Measurements from ENCODE around the gene GSTO1.
A peak's percentile ranks its signal among the peaks of the same experiment; 100 is the strongest.

The GSTO1 gene

DNA sequence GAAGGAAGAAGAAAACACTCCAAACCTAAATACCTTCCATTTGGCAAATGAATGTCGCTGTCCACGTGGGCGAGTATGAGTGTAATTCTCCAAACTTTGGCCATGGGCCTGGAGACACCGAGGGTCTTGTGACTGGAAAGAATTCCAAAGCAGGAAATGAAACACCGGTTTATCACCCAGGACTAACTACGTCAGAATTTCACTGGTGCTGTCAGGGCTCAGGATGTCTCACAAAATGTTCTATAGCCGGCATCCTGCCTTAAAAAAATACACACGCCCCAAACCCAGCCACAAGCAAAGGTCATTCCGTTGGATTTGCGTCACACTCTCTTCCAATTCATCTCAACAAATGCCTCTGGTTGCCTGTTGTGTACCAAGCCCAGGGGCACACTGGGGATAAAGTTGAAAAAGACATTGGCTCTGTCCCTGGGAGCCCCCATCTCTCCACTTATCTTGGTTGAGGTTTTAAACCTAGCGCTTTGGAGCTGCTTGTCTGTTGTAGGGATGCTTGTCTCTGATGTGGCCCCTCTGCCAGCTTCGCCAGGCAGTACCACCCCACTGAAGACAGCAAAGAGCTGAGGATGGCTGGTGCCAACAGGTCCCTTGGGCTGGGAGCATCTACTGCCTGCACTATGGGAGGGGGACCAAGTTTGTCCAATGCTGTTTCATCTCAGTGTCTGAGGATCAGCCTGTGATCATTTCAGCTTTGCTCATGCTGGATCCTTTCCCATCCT is 45.5 kb downstream of the GSTO1 start:
- Mint-ChIP-seq H3K36me3 (ENCODE audit: low read depth) (peaks cover 13% of the 10 kb centered on the region), H3K4me3 (no peak overlapping the region), H3K9me3 (peaks cover 8% of the 10 kb centered on the region), H3K27me3 (no peaks in the 10 kb centered on the region), H3K27ac (peak overlapping the region; percentile 59), H3K4me1 (ENCODE audit: low read depth) (peaks cover 56% of the 10 kb centered on the region)

DNA sequence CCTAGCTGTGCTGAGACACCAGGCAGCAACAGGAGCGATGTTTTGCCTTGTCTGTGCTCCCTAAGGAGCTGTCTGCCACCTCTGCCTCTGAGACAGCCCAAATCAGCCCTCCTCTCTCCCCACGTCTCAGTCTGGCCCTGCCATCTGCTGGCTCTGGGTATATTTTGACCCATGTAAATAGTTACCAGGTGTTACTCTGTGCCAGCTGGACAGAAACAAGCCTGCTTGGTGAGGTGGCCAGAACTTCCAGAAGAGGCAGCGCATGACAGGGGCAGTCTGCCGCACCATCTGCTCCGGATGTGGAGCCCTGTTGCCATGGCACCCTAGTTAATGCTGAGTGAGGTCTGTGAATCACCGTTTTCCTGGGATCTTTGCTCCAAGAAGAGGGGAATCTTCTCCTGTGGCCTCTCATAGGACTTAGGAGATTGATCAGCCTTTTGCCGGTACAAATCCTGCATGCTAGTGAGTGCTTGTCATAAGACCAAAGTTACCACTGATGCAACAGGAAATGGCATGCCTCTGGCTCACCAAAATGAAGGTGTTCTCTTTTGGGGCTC is 46.1 kb downstream of the GSTO1 start:
- H3K4me1 Mint-ChIP-seq (ENCODE audit: low read depth), result peaks cover 61% of the 10 kb centered on the region
- H3K36me3 Mint-ChIP-seq (ENCODE audit: low read depth), result peaks cover 13% of the 10 kb centered on the region
- H3K9me3 Mint-ChIP-seq, result peaks cover 8% of the 10 kb centered on the region
- peak overlapping the region; percentile 31 for H3K4me3 Mint-ChIP-seq
- no peaks in the 10 kb centered on the region for H3K27me3 Mint-ChIP-seq
- H3K27ac Mint-ChIP-seq, result peak overlapping the region; percentile 59

DNA sequence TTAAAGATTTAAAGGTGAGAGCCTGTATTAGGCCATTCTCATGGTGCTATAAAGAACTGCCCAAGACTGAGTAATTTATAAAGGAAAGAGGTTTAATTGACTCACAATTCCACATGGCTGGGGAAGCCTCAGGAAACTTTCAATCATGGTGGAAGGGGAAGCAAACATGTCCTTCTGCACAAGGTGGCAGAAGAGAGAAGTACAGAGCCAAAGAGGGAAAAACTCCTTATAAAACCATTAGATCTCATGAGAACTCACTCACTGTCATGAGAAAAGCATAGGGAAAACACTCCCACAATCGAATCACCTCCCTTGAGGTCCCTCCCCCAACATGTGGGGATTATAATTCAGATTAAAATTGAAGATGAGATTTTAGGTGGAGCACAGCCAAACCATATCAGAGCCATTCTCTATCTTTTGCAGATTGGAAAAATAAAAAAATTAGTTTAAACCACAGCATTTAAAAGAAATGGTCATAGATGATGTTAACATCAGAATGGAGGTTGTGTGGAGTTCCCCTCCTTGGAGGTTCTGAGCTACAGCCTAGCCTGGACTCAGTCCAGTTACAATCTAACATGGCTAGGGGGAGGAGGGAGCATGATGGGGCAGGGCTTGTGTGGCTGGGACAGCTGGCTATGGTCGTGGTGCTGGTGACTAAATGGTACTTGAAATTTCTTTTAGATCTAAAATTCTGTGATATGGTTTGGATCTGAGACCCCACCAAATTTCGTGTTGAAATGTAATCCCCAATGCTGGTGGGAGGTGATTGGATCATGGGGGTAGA is 47.4 kb downstream of the GSTO1 start:
- peaks cover 8% of the 10 kb centered on the region for H3K9me3 Mint-ChIP-seq
- peak overlapping the region; percentile 62 for H3K27ac Mint-ChIP-seq
- H3K4me3 Mint-ChIP-seq, result no peak overlapping the region
- H3K27me3 Mint-ChIP-seq, result no peaks in the 10 kb centered on the region
- peaks cover 74% of the 10 kb centered on the region for H3K4me1 Mint-ChIP-seq (ENCODE audit: low read depth)
- peaks cover 13% of the 10 kb centered on the region for H3K36me3 Mint-ChIP-seq (ENCODE audit: low read depth)

DNA sequence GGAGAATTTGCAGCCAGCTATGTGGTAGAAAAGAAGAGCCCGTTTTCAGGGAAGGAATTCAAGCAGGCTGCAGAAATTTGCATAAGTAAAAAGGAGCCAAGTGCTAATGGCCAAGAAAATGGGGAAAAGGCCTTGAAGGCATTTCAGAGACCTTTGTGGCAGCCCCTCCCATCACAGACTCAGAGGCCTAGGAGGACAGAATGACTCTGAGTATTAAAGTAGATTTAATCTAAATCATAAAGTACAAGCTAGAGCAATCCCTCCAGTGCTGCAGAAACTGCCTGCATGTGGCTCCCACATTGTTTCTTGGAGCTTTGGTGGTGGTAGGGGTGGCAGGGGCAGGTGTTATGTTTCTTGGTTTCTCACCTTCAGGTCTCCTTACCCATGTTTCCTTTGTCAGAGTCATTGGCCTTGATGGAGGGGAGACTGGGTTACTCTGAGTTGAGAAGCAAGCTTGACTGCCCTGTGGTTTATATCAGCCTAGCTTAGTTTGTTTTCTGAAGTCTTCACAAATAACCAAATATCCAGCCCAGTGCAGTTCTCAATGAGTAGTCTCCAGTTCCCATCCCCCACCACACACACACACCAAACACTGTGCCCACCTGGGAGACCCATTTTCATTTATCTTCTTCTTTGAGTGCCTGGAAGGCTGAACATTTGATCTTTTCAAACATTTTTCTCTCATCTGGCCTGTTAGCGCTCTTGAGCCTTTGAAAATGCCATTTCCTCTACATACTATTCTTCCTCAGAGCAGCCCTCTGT is 49.1 kb downstream of the GSTO1 start:
- Mint-ChIP-seq H3K9me3 (peaks cover 8% of the 10 kb centered on the region), H3K4me3 (no peak overlapping the region), H3K27ac (no peak overlapping the region), H3K27me3 (no peaks in the 10 kb centered on the region), H3K36me3 (ENCODE audit: low read depth) (peaks cover 13% of the 10 kb centered on the region), H3K4me1 (ENCODE audit: low read depth) (peaks cover 85% of the 10 kb centered on the region)

DNA sequence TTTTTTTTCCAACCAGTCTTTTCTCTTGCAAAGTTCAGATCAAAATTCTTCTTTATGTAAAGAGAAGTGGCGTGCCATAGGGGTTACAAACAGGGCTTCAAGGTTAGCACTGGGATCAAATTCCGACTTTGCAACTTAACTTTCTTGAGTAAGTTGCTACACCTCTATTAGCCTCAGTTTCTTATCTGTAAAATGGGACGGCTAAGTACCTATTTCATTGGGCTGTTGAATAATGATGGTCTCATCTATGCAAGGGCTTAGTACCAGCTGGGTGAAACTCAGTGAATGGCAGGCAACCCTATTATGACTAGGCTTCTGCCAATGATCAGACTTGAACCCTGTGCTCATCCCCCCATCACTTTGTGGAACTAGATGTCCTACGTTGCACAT is 49.7 kb downstream of the GSTO1 start:
- peaks cover 91% of the 10 kb centered on the region for H3K4me1 Mint-ChIP-seq (ENCODE audit: low read depth)
- no peak overlapping the region for H3K4me3 Mint-ChIP-seq
- peaks cover 13% of the 10 kb centered on the region for H3K36me3 Mint-ChIP-seq (ENCODE audit: low read depth)
- H3K27ac Mint-ChIP-seq, result no peak overlapping the region
- no peaks in the 10 kb centered on the region for H3K27me3 Mint-ChIP-seq
- H3K9me3 Mint-ChIP-seq, result peaks cover 8% of the 10 kb centered on the region

DNA sequence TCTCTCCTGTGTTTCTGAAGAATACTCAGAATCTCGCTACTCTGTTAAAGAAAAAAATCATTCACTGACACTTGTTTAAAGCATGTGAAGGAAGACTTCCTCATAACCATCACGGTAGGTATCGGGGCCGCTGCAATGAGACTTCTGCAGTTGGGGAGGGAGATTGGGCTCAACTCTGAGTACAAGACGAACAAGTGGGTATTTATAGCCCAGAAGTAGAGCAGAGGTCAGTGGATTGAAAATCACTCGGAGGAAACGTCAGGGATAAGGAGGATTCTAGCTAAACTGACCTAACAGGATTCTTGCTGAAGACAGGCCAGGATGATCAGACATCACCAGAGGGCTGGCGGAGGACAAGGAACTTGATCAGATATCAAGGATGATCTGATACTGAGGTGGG is 50.2 kb downstream of the GSTO1 start:
- peaks cover 8% of the 10 kb centered on the region for H3K9me3 Mint-ChIP-seq
- H3K27ac Mint-ChIP-seq, result no peak overlapping the region
- H3K4me3 Mint-ChIP-seq, result no peak overlapping the region
- peaks cover 14% of the 10 kb centered on the region for H3K36me3 Mint-ChIP-seq (ENCODE audit: low read depth)
- peaks cover 93% of the 10 kb centered on the region for H3K4me1 Mint-ChIP-seq (ENCODE audit: low read depth)
- no peaks in the 10 kb centered on the region for H3K27me3 Mint-ChIP-seq

DNA sequence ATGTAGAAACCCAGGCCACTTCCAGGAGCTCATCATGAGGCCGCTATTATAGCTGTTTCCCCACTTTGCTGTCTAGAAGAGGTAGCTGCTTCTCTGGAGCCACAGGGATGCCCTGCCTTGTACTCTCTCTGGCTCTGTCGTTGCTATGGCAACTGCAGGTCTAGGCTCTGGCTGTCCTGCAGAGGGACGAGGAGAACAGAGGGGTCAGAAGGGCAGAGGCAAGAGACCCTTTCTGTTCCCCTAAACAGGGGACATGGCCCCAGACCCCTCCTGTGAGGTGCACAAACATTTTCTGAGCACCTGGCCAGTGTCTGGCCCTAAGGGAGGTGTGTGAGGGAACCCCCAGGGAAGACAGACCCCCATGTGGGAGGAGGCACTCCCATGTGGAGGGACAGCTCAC is 52.2 kb downstream of the GSTO1 start:
- peaks cover 86% of the 10 kb centered on the region for H3K4me1 Mint-ChIP-seq (ENCODE audit: low read depth)
- H3K36me3 Mint-ChIP-seq (ENCODE audit: low read depth), result peaks cover 23% of the 10 kb centered on the region
- no peaks in the 10 kb centered on the region for H3K27me3 Mint-ChIP-seq
- no peak overlapping the region for H3K27ac Mint-ChIP-seq
- H3K9me3 Mint-ChIP-seq, result peaks cover 8% of the 10 kb centered on the region
- H3K4me3 Mint-ChIP-seq, result no peak overlapping the region

DNA sequence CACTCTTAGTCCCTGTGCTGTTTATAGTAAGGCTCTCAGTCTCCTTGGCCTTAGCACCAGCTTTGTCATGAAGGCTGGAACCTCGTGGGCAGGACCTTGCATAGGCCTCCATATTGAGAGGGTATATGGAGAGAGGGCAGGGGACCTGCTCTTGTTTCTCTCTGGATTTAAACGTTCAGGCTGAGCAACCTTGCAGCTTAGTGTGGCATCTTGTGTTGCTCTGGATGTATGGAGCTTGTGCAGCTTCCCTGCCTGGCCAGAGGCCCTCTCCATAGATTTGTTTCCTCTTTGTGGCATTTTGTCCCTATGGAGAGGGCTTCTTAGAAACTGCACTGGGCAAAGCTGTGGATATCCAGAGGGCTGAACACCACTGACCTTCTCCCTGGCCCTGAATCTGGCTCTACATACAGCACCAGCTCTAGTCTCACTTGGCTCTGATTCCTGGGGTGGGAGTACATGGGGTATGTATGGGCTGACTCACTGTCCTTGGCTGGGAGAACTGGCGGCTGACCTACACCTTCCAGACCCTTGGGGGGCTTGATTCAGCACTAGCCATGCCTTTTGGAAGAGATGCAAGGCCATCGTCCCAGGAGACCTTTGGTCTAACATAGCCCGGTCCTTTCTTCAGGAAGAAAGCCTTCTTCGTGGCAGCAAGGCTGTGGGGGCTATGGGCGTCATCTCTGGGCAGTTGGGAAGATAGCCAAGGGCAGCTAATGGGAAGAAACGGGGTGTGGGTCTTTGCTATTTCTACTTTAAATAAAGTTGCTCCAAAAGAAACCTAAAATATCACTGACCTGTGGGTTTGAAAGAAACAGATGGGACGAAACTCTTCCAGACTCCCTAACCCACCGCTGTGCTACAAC is 53.1 kb downstream of the GSTO1 start:
- peak overlapping the region; percentile 85 for H3K27ac Mint-ChIP-seq
- peaks cover 8% of the 10 kb centered on the region for H3K9me3 Mint-ChIP-seq
- H3K4me1 Mint-ChIP-seq (ENCODE audit: low read depth), result peaks cover 82% of the 10 kb centered on the region
- H3K27me3 Mint-ChIP-seq, result no peaks in the 10 kb centered on the region
- peaks cover 29% of the 10 kb centered on the region for H3K36me3 Mint-ChIP-seq (ENCODE audit: low read depth)
- H3K4me3 Mint-ChIP-seq, result peak overlapping the region; percentile 52

DNA sequence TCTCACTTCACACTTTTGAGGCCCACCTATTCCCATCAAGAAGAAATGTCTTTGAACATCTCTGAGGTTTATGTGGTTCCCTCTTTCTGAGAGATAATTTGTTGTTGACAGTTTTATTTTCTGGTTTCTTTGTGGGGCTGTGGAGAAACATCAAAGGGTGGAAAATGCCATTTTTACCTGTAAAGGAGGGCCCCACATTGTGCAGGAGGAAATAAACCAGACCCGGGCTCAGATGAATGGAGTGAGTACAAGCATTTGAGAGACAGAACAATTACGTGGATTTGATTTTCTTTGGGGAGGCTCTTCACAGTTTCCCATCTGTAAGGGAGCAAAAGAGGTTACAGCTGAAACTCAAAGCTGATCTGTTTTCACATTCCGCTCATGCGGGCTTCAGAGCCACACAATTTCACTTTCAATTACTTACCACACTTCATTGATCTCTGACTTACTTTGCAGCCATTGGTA is 53.8 kb downstream of the GSTO1 start:
- Mint-ChIP-seq H3K4me1 (ENCODE audit: low read depth) (peaks cover 76% of the 10 kb centered on the region), H3K4me3 (peak overlapping the region; percentile 52), H3K9me3 (peaks cover 4% of the 10 kb centered on the region), H3K27me3 (no peaks in the 10 kb centered on the region), H3K36me3 (ENCODE audit: low read depth) (peaks cover 30% of the 10 kb centered on the region), H3K27ac (peak overlapping the region; percentile 85)

DNA sequence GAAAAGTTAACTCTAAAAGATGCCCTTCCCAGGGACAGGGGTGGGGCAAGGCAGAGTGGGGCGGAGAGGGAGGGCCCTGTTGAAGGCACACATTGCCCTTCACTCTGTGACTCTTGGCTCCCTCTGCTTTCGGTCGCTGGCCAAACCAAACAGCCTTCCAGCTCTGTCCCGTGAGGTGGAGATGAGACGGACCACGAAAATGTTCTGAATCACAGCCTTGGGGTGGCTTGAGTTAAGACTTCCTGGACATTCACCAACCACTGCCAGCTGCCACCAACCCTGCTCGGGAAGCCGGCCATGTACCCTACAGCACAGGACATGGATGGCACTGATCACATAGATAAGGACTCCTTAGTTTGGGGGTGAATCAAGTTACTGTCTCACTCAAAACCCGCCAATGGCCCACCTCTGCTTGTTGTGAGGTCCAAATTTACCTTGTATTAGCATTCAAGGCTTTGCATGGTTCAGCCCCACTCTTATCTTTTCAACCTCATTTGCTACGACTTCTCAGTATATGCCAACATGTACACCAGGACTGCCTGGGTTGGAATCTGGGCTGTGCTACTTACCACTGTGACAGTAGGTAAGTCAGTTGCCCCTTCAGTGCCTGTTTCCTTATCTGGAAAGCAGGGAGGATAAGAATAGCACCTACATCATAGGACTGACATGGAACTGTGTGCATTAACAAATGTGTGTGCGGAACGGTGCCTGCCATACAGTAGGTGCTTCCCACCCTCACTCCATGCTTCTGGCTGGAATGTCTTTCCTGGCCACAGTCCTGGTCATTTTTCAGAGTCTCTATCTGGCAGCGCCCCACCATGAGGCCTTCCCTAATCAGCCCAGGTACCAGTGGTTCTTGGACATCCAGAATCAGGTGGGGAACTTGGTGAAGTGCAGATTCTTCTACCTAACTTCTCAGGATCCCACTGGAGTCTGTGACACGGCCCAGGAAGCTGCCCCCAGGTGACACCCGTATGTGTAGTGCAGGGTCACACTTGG is 55.6 kb downstream of the GSTO1 start:
- Mint-ChIP-seq H3K27ac (no peak overlapping the region), H3K9me3 (no peaks in the 10 kb centered on the region), H3K27me3 (no peaks in the 10 kb centered on the region), H3K36me3 (ENCODE audit: low read depth) (peaks cover 42% of the 10 kb centered on the region), H3K4me3 (no peak overlapping the region), H3K4me1 (ENCODE audit: low read depth) (peaks cover 62% of the 10 kb centered on the region)

DNA sequence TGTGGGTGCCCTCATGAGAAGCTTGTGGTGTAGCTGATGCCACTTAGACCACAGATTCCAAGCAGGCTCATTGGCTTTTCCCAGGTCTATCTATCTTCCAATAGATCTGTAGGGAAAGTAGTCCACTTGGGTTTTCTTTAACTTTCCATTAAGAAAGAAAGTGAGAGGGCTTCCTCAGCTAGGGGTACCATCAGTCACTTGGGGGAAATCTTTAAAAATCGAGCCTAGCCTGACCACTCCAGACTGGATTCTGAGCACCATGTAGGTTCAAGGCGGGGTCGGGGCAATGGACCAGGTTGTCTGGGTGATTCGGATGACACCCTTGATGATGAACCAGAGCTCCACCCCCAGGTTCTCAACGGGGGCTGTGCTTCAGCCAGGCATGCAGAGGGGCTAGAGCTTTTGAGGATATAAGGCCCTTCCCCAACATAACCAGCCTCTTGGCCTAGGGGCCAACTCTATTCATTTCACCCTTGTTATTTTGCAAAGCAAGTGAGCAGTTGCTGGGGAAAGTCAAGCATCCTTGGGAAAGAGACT is 56.6 kb downstream of the GSTO1 start:
- no peaks in the 10 kb centered on the region for H3K27me3 Mint-ChIP-seq
- no peaks in the 10 kb centered on the region for H3K9me3 Mint-ChIP-seq
- H3K4me1 Mint-ChIP-seq (ENCODE audit: low read depth), result peaks cover 53% of the 10 kb centered on the region
- H3K4me3 Mint-ChIP-seq, result no peak overlapping the region
- H3K36me3 Mint-ChIP-seq (ENCODE audit: low read depth), result peaks cover 49% of the 10 kb centered on the region
- no peak overlapping the region for H3K27ac Mint-ChIP-seq

DNA sequence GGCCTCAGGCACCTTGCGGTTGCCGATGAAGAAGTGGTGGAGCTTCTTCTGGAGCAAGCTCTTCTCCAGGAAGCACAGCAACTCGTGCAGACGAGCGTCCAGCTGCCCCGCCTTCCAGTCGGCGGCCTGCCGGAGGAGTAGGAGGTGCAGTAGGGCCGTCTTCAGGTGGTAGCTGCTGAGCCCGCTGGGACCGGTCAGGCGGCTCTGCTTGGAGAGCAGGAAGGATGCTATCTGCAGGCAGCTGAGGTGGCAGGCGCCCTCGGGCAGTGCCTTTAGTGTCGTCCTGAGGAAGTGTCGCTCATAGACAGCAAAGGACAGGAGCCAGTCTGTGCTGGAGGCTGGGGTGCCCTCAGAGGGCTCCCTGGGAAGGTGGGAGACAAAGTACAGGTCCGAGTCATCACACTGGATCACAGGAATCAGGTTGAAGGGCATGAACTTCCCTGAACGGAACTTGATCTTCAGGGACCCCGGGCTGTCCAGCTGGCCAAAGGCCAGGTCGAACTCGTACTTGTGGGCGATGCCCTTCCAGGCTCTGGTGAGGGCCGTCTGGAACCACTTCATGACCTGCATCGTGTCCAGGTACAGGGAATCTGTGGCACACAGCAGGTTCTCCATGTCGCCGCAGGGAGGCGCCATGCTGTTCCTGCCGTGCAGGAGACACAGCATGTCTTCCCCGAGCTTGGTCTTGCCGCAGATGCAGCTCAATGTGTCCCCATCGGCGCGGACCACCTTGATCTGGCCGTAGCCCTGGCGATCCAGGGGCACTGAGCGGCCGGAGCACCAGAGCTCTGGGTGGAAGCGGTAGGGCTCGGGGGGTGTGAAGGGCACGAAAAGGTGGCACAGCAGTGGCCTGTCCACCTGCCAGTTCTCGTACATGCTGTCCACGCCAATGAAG is 60.1 kb downstream of the GSTO1 start:
- no peak overlapping the region for H3K27ac Mint-ChIP-seq
- peaks cover 62% of the 10 kb centered on the region for H3K36me3 Mint-ChIP-seq (ENCODE audit: low read depth)
- H3K9me3 Mint-ChIP-seq, result no peaks in the 10 kb centered on the region

More for the DNA sequence above, 60.1 kb downstream of the GSTO1 start:
- H3K4me3 Mint-ChIP-seq, result no peak overlapping the region
- H3K4me1 Mint-ChIP-seq (ENCODE audit: low read depth), result peaks cover 45% of the 10 kb centered on the region
- no peaks in the 10 kb centered on the region for H3K27me3 Mint-ChIP-seq
